Endothelial cell of umbilical vein (primary cell): ENCODE results near the gene WNT6. TPM values are rescaled to one million over a fixed set of nuclear protein-coding genes. Genes with fewer than 3 reads are reported as not detected.

Source experiments
- BruUV-seq: library from RNA; stranded (reverse); fragments of 400-500 nt; replicated peaks from 2 replicates; lab custom pipeline; 2021; lab: Mats Ljungman, UMichigan
- CTCF ChIA-PET: fragments of 300-600, 350-600 bp; sonication (Branson Sonifier 250); formaldehyde crosslinking; loops from one replicate; lab custom pipeline; 2021; ENCODE audit warnings: antibody characterized with exemption, inconsistent platforms; lab: Charles Lee
- POLR2A ChIA-PET: fragments of 300-600, 350-600 bp; sonication (Branson Sonifier 250); formaldehyde crosslinking; loops from one replicate; lab custom pipeline; 2021; ENCODE audit warnings: antibody characterized with exemption, inconsistent platforms; lab: Charles Lee
- DNase-seq: peaks from one replicate; pipeline ENCODE4 v3.0.0-alpha.2; 2011; ENCODE audit warnings: low read depth, low spot score
- FAIRE-seq: peaks from 2 replicates; lab custom pipeline; 2011; peaks lifted over from hg19 to GRCh38; lab: Jason Lieb, UNC
- H2AFZ ChIP-seq: 2 replicates; pipeline ENCODE4 v1.6.0; 2012; ENCODE audit warnings: low read depth, low read length, control low read depth, inconsistent platforms
- H3K27ac ChIP-seq: 2 replicates; pipeline ENCODE4 v1.5.1; 2011; ENCODE audit warnings: low read depth, mild to moderate bottlenecking, control low read depth, low read length, moderate library complexity; ENCODE audit not compliant: insufficient read depth
- H3K27me3 ChIP-seq, 2 experiments: 2 replicates each; pipeline versions ENCODE4 v1.6.0 to v1.6.1; 2011; ENCODE audit warnings: low read length in 2 of 2, mixed read lengths in 1 of 2; ENCODE audit not compliant: control insufficient read depth in 2 of 2, insufficient read depth in 2 of 2
- H3K36me3 ChIP-seq, 2 experiments: 2 replicates in 1 of 2; 3 replicates in 1 of 2; pipeline ENCODE4 v1.5.1; 2011; ENCODE audit warnings: low read length in 2 of 2, mild to moderate bottlenecking in 1 of 2, moderate library complexity in 1 of 2; ENCODE audit not compliant: control insufficient read depth in 2 of 2, insufficient read depth in 2 of 2; ENCODE audit errors: extremely low read depth in 1 of 2
- H3K4me1 ChIP-seq: 3 replicates; pipeline ENCODE4 v1.5.1; 2011; ENCODE audit warnings: mild to moderate bottlenecking, low read length; ENCODE audit not compliant: control insufficient read depth, insufficient read depth; ENCODE audit errors: extremely low read depth
- H3K4me2 ChIP-seq: 2 replicates; pipeline ENCODE4 v1.6.1; 2011; ENCODE audit warnings: low read length, control low read depth, mixed read lengths; ENCODE audit not compliant: insufficient read depth
- H3K4me3 ChIP-seq, 3 experiments: fragments of 200-600 bp in 1 of 3; sonication (generic), shearing (Covaris generic) in 1 of 3; replicated peaks in 1 of 3; 2 replicates each; pipeline ENCODE4 v1.5.1; 2011 to 2016; ENCODE audit warnings: control low read depth in 3 of 3, low read length in 3 of 3, mild to moderate bottlenecking in 2 of 3, inconsistent platforms in 1 of 3, low read depth in 1 of 3, moderate library complexity in 1 of 3; ENCODE audit not compliant: insufficient read depth in 1 of 3
- H3K79me2 ChIP-seq: 2 replicates; pipeline ENCODE4 v1.6.0; 2012; ENCODE audit warnings: low read length, inconsistent platforms; ENCODE audit not compliant: control insufficient read depth, insufficient read depth
- H3K9ac ChIP-seq: replicated peaks from 2 replicates; pipeline ENCODE3; 2011; ENCODE audit warnings: low read length, control low read depth; ENCODE audit not compliant: insufficient read depth; ENCODE audit errors: extremely low read depth
- H3K9me1 ChIP-seq: replicated peaks from 3 replicates; pipeline ENCODE4 v1.6.0; 2011; ENCODE audit warnings: mild to moderate bottlenecking, low read length; ENCODE audit not compliant: control insufficient read depth, insufficient read depth; ENCODE audit errors: extremely low read depth
- H3K9me3 ChIP-seq: replicated peaks from 2 replicates; pipeline ENCODE4 v1.5.1; 2012; ENCODE audit warnings: low read length, inconsistent platforms; ENCODE audit not compliant: control insufficient read depth, insufficient read depth
- H4K20me1 ChIP-seq: replicated peaks from 2 replicates; pipeline ENCODE3; 2011; ENCODE audit warnings: mild to moderate bottlenecking, low read length; ENCODE audit not compliant: control insufficient read depth, insufficient read depth; ENCODE audit errors: extremely low read depth
- CTCF ChIP-seq, 2 donors: IDR thresholded peaks; 1 replicate in 1 of 2; 2 replicates in 1 of 2; pipeline ENCODE4 v1.5.1; 2011; ENCODE audit warnings: low read length in 2 of 2, mild to moderate bottlenecking in 2 of 2, moderate library complexity in 2 of 2, control low read depth in 1 of 2, inconsistent platforms in 1 of 2, low read depth in 1 of 2; ENCODE audit not compliant: insufficient read depth in 1 of 2; ENCODE audit errors: extremely low read depth in 1 of 2
- EZH2 ChIP-seq: IDR thresholded peaks from 2 replicates; pipeline ENCODE4 v1.6.1; 2012; ENCODE audit warnings: borderline replicate concordance, low read depth, mild to moderate bottlenecking, moderate library complexity, low read length, inconsistent platforms; ENCODE audit not compliant: severe bottlenecking
- GATA2 ChIP-seq: IDR thresholded peaks from 2 replicates; pipeline ENCODE4 v1.7.0; 2011; ENCODE audit warnings: low read depth, mild to moderate bottlenecking, moderate library complexity, mixed read lengths, low read length; ENCODE audit not compliant: insufficient read length, insufficient read depth
- MYC ChIP-seq: IDR thresholded peaks from one replicate; pipeline ENCODE4 v1.6.1; 2011; ENCODE audit warnings: mild to moderate bottlenecking, low read depth, low read length
- POLR2A ChIP-seq: IDR thresholded peaks from 2 replicates; pipeline ENCODE4 v1.6.1; 2012; ENCODE audit warnings: low read depth, mild to moderate bottlenecking, control low read depth, low read length
- POLR2AphosphoS5 ChIP-seq: IDR thresholded peaks from 2 replicates; pipeline ENCODE4 v1.6.1; 2012; ENCODE audit warnings: low read depth, mild to moderate bottlenecking, control low read depth, low read length, moderate library complexity; ENCODE audit not compliant: insufficient read depth
- dilution Hi-C: fragments of 300-500 bp; cut with MboI; formaldehyde crosslinking; loops from one replicate; pipeline ENCODE4 v1.15.0; 2019; ENCODE audit warnings: low sequenced_read_pairs; ENCODE audit not compliant: extremely low pct_ligation_motif_present
- intact Hi-C: fragments of 100-400 bp; cut with micrococcal nuclease; formaldehyde crosslinking; loops from one replicate; pipeline ENCODE4 v1.10.0; 2022
- polyA plus RNA-seq, 4 experiments: library from polyadenylated mRNA; depleted of rRNA in 3 of 4; stranded (reverse) in 3 of 4; unstranded in 1 of 4; fragments of >200 nt; gene quantifications; 2 replicates each; pipeline versions ENCODE4 v1.2.1 to v1.2.3, GENCODE V29; 2011 to 2012; ENCODE audit warnings: missing spikeins in 1 of 4
- total RNA-seq: library from RNA; stranded (reverse); gene quantifications from 2 replicates; pipeline ENCODE4 v1.2.3, GENCODE V29; 2021

WNT6 gene
- total and polyA plus RNA-seq, 2 donors (not counting 3 experiments of a cell fraction or from before 2014, with no cell fraction given): not detected

GRCh38 chr2:218852911-218853667 is 6.5 kb upstream of the WNT6 start:
- H3K79me2 ChIP-seq: no peaks in the 10 kb centered on the region
- H3K4me1 ChIP-seq: no peaks in the 10 kb centered on the region
- CTCF ChIA-PET: interaction anchor here (0.7 to 4.6 kb wide), 13 partner anchors 11 to 302 kb away, joined by 3 to 49 read pairs (median 4); partner anchors contain the start of genes BCS1L and ZNF142
- POLR2A ChIA-PET: no interaction called here
- H3K27ac ChIP-seq: no peak overlapping the region
- no TSS peak for BruUV-seq
- dilution Hi-C loops: no loop called here
- peak; percentile 55 for DNase-seq
- no peaks in the 10 kb centered on the region for H3K9me1 ChIP-seq
- peaks cover 46 to 48% of the 10 kb centered on the region in 2 experiments for H3K27me3 ChIP-seq
- TF ChIP-seq GATA2 (no peak), POLR2AphosphoS5 (no peak), MYC (no peak), EZH2 (peak; percentile 52), POLR2A (no peak), CTCF (IDR thresholded peaks at IDR 0.05; ENCODE audit: extremely low read depth in 1 of 2, insufficient read depth in 1 of 2, low read depth in 1 of 2, low read length in 2 of 2) (peak; percentile 66 to 82)
- no peak overlapping the region for H3K9ac ChIP-seq
- no peaks in the 10 kb centered on the region for H3K9me3 ChIP-seq
- H4K20me1 ChIP-seq: no peaks in the 10 kb centered on the region
- H3K4me3 ChIP-seq: no peak overlapping the region
- peak; percentile 49 for FAIRE-seq
- H2AFZ ChIP-seq: no peak overlapping the region
- no peak overlapping the region for H3K4me2 ChIP-seq
- intact Hi-C loops: loop anchor here (1.0 to 5.0 kb wide), 4 partner anchors 24 to 304 kb away; no protein-coding TSS in a partner anchor
- no peaks in the 10 kb centered on the region for H3K36me3 ChIP-seq
